Activated CD8-positive, alpha-beta memory T cell treated with anti-CD3 and anti-CD28 coated beads, Interleukin-2, amount 10 ng/mL, durations not matched to agents 7 days and 5 days (primary cell): ENCODE results near the gene POU3F2. TPM values are rescaled to one million over a fixed set of nuclear protein-coding genes. Genes with fewer than 3 reads are reported as not detected.
A peak's percentile ranks its signal among the peaks of the same experiment; 100 is the strongest.

ENCODE experiments used
- ATAC-seq: fragments of 150-1000 bp; cut with Tn5 transposase; one replicate; pipeline ENCODE4 v1.10.0; 2021; ENCODE audit warnings: moderate library complexity
- CTCF ChIA-PET: fragments of 350-600 bp; sonication (Branson Sonifier 250); formaldehyde crosslinking; loops from one replicate; lab custom pipeline; 2021; ENCODE audit warnings: antibody characterized with exemption; lab: Charles Lee
- DNase-seq: peaks from one replicate; pipeline ENCODE4 v3.0.0-alpha.2; 2020
- H3K27ac Mint-ChIP-seq: one replicate; pipeline ENCODE4 v1.8.0; 2021; ENCODE audit warnings: mild to moderate bottlenecking, mixed read lengths
- H3K27me3 Mint-ChIP-seq: one replicate; pipeline ENCODE4 v1.8.0; 2021; ENCODE audit warnings: mixed read lengths
- H3K36me3 Mint-ChIP-seq: one replicate; pipeline ENCODE4 v1.8.0; 2021; ENCODE audit warnings: mild to moderate bottlenecking, mixed read lengths
- H3K4me1 Mint-ChIP-seq: one replicate; pipeline ENCODE4 v1.8.0; 2021; ENCODE audit warnings: mixed read lengths
- H3K4me3 Mint-ChIP-seq: one replicate; pipeline ENCODE4 v1.8.0; 2021; ENCODE audit warnings: mild to moderate bottlenecking, moderate library complexity, mixed read lengths
- H3K9me3 Mint-ChIP-seq: one replicate; pipeline ENCODE4 v1.8.0; 2022; ENCODE audit warnings: low read depth, mixed read lengths
- total RNA-seq, 2 experiments: library from RNA; stranded (reverse); gene quantifications; one replicate each; pipeline ENCODE4 v1.2.3, GENCODE V29; 2021

The POU3F2 gene
- total RNA-seq: not detected

DNA sequence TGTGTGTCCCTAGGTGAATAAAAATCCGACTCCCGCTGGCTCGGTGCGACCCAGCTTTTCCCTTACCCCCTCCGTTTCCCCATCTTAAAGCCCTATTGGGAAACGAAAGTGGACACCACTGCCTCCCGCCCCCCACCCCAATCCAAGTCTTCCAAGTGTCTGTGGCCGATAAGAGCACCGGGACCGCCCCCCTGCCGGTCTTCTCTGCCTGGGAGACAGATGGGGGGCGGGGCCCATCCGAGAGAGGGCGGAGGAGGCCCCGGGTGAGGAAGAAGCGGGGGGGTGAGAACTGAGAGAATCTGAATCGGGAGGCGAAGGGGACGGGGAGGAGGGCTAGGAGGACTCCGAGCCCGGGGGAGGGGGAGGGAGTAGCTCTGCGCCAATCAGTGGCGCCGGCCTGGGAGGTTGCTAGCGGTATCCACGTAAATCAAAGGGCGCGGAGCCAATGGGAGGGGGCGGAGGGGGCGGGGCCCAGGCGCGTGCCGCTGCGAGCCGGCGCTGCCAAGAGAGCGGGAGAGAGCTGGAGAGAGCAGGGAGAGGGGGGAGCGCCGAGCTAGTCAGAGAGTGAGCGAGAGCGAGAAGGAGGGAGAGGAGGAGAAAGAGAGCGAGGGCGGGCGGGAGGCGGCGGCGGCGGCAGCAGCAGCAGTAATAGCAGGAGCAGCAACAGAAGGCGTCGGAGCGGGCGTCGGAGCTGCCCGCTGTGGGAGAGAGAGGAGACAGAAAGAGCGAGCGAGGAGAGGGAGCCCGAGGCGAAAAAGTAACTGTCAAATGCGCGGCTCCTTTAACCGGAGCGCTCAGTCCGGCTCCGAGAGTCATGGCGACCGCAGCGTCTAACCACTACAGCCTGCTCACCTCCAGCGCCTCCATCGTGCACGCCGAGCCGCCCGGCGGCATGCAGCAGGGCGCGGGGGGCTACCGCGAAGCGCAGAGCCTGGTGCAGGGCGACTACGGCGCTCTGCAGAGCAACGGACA lies at the start of gene POU3F2:
TSS of gene POU3F2 (plus strand) at position 515 of the 972 bp plus-strand sequence. CDS start at position 815, 300 bp downstream.
- Mint-ChIP-seq H3K27ac (peak within 1 kb of the TSS; percentile 0), H3K36me3 (peaks cover 1% of the 10 kb centered on the region), H3K9me3 (no peaks in the 10 kb centered on the region), H3K4me1 (peaks cover 35% of the 10 kb centered on the region), H3K27me3 (peaks cover 87% of the 10 kb centered on the region), H3K4me3 (peak within 1 kb of the TSS; percentile 63)
- DNase-seq (peak; percentile 65), ATAC-seq (peak; percentile 72)
- CTCF ChIA-PET: interaction anchor here (0.6 to 0.9 kb wide), 2 partner anchors 18 to 1344 kb away, joined by 3 read pairs; no protein-coding TSS in a partner anchor

DNA sequence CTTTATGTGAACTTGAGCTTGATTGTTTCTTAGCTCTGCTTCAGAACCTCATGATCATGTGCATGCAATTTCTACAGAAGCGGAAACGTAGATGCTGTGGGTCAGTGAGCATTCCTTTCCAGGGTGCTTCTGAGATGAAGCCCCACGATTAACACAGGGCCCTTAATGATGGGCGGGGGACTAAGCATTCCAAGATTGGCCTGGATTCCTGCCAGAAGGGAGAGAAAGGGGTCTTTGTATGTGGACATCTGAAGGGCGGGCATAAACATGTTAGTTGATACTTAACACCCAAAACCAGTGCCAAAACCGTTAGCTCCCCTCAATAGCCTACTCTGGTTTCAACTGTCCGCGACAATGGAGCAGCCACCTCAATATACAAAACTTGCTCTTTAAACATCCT lies 46.9 kb upstream of the POU3F2 start:
- CTCF ChIA-PET: no interaction called here

GRCh38 chr6:98787961-98788360 lies 46.4 kb upstream of the POU3F2 start:
- Mint-ChIP-seq H3K9me3 (no peaks in the 10 kb centered on the region), H3K27ac (no peak overlapping the region), H3K36me3 (no peaks in the 10 kb centered on the region), H3K27me3 (peaks cover 37% of the 10 kb centered on the region), H3K4me1 (no peaks in the 10 kb centered on the region), H3K4me3 (no peak overlapping the region)
- no peak for DNase-seq
- CTCF ChIA-PET: no interaction called here
- no peak for ATAC-seq

More for the DNA sequence above, 46.9 kb upstream of the POU3F2 start:
- peaks cover 41% of the 10 kb centered on the region for H3K27me3 Mint-ChIP-seq
- no peak overlapping the region for H3K27ac Mint-ChIP-seq
- no peaks in the 10 kb centered on the region for H3K9me3 Mint-ChIP-seq
- ATAC-seq: no peak
- no peak for DNase-seq
- no peaks in the 10 kb centered on the region for H3K36me3 Mint-ChIP-seq
- H3K4me3 Mint-ChIP-seq: no peak overlapping the region
- H3K4me1 Mint-ChIP-seq: no peaks in the 10 kb centered on the region

DNA sequence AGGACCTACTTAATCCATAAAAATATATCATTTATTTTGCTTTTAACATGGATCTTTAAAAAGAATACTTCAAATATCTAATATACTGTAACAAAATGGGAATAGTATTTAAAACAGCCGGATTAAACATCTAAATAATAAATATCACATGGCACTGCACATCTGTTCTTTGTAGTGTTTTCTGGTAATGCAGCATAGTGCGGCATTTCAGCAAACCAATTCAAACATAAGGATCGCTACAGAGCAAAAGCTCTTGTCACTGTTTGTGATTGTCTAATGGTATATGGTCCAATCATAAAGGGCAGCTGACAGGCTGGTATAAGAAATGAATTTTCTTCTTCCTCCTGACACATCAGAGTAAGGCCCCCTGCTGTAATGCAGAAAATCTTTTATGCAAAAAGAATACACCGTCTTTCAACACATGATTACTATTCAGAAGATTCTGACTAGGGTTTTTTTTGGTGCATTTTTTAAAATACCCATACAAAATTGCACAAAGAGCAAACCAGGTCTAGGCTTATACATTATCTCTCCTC lies 40.0 kb upstream of the POU3F2 start:
- CTCF ChIA-PET: no interaction called here
- H3K9me3 Mint-ChIP-seq: no peaks in the 10 kb centered on the region
- no peaks in the 10 kb centered on the region for H3K36me3 Mint-ChIP-seq
- no peak for ATAC-seq
- H3K27me3 Mint-ChIP-seq: peaks cover 23% of the 10 kb centered on the region
- H3K4me1 Mint-ChIP-seq: no peaks in the 10 kb centered on the region
- H3K27ac Mint-ChIP-seq: no peak overlapping the region
- DNase-seq: no peak
- H3K4me3 Mint-ChIP-seq: no peak overlapping the region

- H3K36me3 Mint-ChIP-seq: no peaks in the 10 kb centered on the region
- no peak overlapping the region for H3K4me3 Mint-ChIP-seq
- H3K27ac Mint-ChIP-seq: no peak overlapping the region
- H3K27me3 Mint-ChIP-seq: peaks cover 12% of the 10 kb centered on the region
- CTCF ChIA-PET: no interaction called here
- no peaks in the 10 kb centered on the region for H3K4me1 Mint-ChIP-seq
- DNase-seq (no peak), ATAC-seq (no peak)
- no peaks in the 10 kb centered on the region for H3K9me3 Mint-ChIP-seq
Measured at GRCh38 chr6:98797217-98797994, 37.0 kb upstream of the POU3F2 start.

- no peak for ATAC-seq
- CTCF ChIA-PET: no interaction called here
- Mint-ChIP-seq H3K4me1 (no peaks in the 10 kb centered on the region), H3K36me3 (no peaks in the 10 kb centered on the region), H3K4me3 (no peak overlapping the region), H3K27ac (no peak overlapping the region), H3K9me3 (no peaks in the 10 kb centered on the region), H3K27me3 (no peaks in the 10 kb centered on the region)
- no peak for DNase-seq
Measured at GRCh38 chr6:98800866-98801265, 33.5 kb upstream of the POU3F2 start.

DNA sequence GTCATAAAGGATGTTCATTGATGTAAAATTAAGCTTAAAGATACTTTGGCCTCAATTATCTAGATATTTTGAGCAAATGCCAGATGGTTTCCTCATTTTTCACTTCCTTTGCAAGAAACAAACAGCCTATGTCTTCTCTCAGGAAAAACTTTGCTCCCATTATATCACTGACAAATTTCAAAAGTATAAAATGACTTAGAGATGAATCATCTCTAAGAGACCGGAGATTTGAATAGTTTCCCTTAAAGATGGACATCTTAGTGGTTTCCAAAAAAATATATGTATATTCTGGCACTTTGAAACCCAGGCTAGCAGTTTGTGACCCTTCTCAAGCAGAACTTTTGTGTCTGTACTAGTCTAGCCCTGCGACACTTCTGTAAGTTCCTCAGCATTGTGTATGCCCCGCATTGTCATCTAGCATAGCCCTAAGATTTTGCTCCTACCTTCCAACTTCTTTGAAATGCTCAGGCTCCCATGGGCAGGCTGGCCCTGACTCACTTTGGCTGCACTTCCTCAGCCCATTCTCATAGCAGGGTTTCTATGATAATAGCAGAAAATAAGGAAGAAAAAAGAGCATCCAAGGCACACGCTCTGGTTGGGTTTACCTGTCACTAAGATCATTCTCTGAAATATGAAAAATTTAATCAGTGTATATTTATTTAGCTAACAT lies 25.7 kb upstream of the POU3F2 start:
- no peaks in the 10 kb centered on the region for H3K4me1 Mint-ChIP-seq
- CTCF ChIA-PET: no interaction called here

GRCh38 chr6:98812220-98812619 lies 22.2 kb upstream of the POU3F2 start:
- DNase-seq (no peak), ATAC-seq (no peak)
- Mint-ChIP-seq H3K4me3 (no peak overlapping the region), H3K36me3 (no peaks in the 10 kb centered on the region), H3K4me1 (no peaks in the 10 kb centered on the region), H3K9me3 (peaks cover 2% of the 10 kb centered on the region), H3K27me3 (peaks cover 15% of the 10 kb centered on the region), H3K27ac (no peak overlapping the region)
- CTCF ChIA-PET: interaction anchor here (1.1 kb wide), 1 partner anchor 20 kb away, joined by 3 read pairs; no protein-coding TSS in a partner anchor

More for the DNA sequence above, 25.7 kb upstream of the POU3F2 start:
- ATAC-seq (no peak), DNase-seq (no peak)
- Mint-ChIP-seq H3K36me3 (no peaks in the 10 kb centered on the region), H3K4me3 (no peak overlapping the region), H3K27ac (no peak overlapping the region), H3K9me3 (no peaks in the 10 kb centered on the region), H3K27me3 (peaks cover 3% of the 10 kb centered on the region)

DNA sequence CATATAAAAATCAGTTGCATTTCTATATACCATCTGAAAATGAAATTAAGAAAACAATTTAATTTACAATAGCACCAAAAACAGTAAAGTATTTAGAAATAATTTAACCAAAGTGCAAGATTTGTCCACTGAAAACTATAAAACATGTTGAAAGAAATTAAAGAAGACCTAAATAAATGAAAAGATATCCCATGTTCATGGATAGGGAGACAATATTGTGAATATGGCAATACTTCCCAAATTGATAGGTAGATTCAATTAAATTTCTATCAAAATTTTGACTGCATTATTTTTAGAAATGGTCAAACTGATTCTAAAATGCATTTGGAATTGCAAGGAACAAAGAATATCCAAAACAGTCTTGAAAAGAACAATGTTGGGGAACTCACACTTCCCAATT lies 17.6 kb upstream of the POU3F2 start:
- ATAC-seq (no peak), DNase-seq (no peak)
- CTCF ChIA-PET: no interaction called here
- H3K27me3 Mint-ChIP-seq: peaks cover 39% of the 10 kb centered on the region
- H3K4me3 Mint-ChIP-seq: no peak overlapping the region
- H3K4me1 Mint-ChIP-seq: no peaks in the 10 kb centered on the region
- peaks cover 2% of the 10 kb centered on the region for H3K9me3 Mint-ChIP-seq
- H3K36me3 Mint-ChIP-seq: no peaks in the 10 kb centered on the region
- no peak overlapping the region for H3K27ac Mint-ChIP-seq

DNA sequence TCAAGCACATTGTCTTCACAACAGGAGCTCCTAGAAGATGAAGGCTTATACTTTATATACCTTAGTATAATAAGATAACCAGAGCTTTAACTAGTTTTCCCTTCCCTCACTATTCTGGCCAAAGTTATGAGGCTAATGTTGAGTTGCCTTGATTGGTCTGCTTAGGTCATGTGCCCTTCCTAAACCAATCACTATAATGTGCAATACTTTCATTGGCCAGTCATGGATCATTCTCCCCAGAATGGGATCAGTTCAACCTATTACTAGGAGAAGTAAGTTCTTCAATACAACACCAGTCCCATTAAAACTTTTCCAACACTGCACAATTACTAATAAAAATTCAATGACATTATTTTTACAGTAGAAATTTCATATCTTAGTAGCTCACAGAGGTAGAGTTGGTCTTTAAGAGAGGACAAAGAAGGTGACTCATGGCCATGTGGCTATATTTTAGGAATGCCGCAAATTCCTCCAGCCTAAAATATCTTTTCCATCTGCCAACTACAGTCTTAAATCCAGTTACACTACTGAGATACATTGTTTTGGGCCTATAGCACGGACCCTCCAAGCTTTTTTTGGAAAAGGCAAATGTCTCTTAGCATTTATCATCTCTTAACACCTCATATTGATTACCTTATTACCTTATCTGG lies 12.5 kb upstream of the POU3F2 start:
- ATAC-seq (no peak), DNase-seq (no peak)
- Mint-ChIP-seq H3K27me3 (peaks cover 73% of the 10 kb centered on the region), H3K4me3 (no peak overlapping the region), H3K4me1 (peaks cover 14% of the 10 kb centered on the region), H3K27ac (no peak overlapping the region), H3K9me3 (no peaks in the 10 kb centered on the region), H3K36me3 (no peaks in the 10 kb centered on the region)
- CTCF ChIA-PET: interaction anchor here (1.5 kb wide), 1 partner anchor 23 kb away, joined by 3 read pairs; no protein-coding TSS in a partner anchor

- peaks cover 14% of the 10 kb centered on the region for H3K4me1 Mint-ChIP-seq
- CTCF ChIA-PET: no interaction called here
- ATAC-seq (no peak), DNase-seq (no peak)
- no peaks in the 10 kb centered on the region for H3K9me3 Mint-ChIP-seq
- H3K4me3 Mint-ChIP-seq: peak overlapping the region; percentile 60
- H3K27ac Mint-ChIP-seq: no peak overlapping the region
- H3K27me3 Mint-ChIP-seq: peaks cover 84% of the 10 kb centered on the region
- peaks cover 2% of the 10 kb centered on the region for H3K36me3 Mint-ChIP-seq
Measured at GRCh38 chr6:98823428-98824161, 10.8 kb upstream of the POU3F2 start.
